ENCODE measurements around the gene DUOXA2. TPM values are rescaled to one million over a fixed set of nuclear protein-coding genes. Genes with fewer than 3 reads are reported as not detected.

DUOXA2 gene
- total RNA-seq, 1 experiment from 2014 or later, result not detected

DNA sequence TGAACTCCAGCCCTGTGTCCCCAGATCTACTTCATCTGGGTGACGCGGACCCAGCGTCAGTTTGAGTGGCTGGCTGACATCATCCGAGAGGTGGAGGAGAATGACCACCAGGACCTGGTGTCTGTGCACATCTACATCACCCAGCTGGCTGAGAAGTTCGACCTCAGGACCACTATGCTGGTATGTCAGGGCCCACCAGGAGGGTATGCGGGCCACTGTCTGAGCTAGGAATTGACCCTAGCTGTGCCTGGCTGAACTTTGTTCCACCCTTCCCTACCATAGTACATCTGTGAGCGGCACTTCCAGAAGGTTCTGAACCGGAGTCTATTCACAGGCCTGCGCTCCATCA, 49.4 kb downstream of the DUOXA2 start:
- Mint-ChIP-seq H3K9me3 (no peaks in the 10 kb centered on the region), H3K4me1 (peaks cover 29% of the 10 kb centered on the region), H3K27me3 (ENCODE audit: low read depth) (peaks cover 19% of the 10 kb centered on the region), H3K36me3 (no peaks in the 10 kb centered on the region), H3K4me3 (no peak overlapping the region), H3K27ac (no peak overlapping the region)
- ChIA-PET POLR2A (interaction anchor here (1.0 to 1.7 kb wide), 5 partner anchors 8 to 239 kb away, joined by 3 to 7 read pairs (median 5); a partner anchor contains a TSS), CTCF (interaction anchor here (0.8 to 5.9 kb wide), 55 partner anchors 8 to 411 kb away, joined by 3 to 156 read pairs (median 6); partner anchors contain the start of genes DUOX1, DUOXA1, GATM and SHF)
- TF ChIP-seq, protein P1, sequence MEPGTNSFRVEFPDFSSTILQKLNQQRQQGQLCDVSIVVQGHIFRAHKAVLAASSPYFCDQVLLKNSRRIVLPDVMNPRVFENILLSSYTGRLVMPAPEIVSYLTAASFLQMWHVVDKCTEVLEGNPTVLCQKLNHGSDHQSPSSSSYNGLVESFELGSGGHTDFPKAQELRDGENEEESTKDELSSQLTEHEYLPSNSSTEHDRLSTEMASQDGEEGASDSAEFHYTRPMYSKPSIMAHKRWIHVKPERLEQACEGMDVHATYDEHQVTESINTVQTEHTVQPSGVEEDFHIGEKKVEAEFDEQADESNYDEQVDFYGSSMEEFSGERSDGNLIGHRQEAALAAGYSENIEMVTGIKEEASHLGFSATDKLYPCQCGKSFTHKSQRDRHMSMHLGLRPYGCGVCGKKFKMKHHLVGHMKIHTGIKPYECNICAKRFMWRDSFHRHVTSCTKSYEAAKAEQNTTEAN (CRISPR knock-in tag; IDR thresholded peaks at IDR 0.05), result no peak
- TF ChIP-seq ZNF219 (CRISPR knock-in tag; IDR thresholded peaks at IDR 0.05; ENCODE audit: borderline replicate concordance) (no peak), NFYB (CRISPR knock-in tag; conservative IDR thresholded peaks at IDR 0.05; ENCODE audit: low read depth) (no peak)
- ATAC-seq, result no peak
- no peak for DNase-seq (ENCODE audit: low spot score)

DNA sequence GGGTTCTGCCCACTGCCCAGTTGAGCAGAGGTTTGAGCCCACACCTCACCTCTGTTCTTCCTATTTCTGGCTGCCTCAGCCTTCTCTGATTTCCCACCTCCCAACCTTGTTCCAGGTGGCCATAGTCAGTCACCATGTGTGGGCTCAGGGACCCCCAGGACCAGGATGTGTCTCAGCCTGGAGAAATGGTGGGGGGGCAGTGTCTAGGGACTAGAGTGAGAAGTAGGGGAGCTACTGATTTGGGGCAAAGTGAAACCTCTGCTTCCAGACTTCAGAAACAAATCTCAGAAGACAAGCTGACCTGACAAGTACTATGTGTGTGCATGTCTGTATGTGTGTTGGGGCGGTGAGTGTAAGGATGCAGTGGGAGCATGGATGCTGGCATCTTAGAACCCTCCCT, 50.8 kb downstream of the DUOXA2 start:
- H3K9me3 Mint-ChIP-seq, result no peaks in the 10 kb centered on the region
- no peaks in the 10 kb centered on the region for H3K36me3 Mint-ChIP-seq
- DNase-seq (ENCODE audit: low spot score) (no peak), ATAC-seq (no peak)
- H3K4me3 Mint-ChIP-seq, result peak overlapping the region; percentile 59; the same call in 1 of the 2 replicates
- ChIA-PET POLR2A (interaction anchor here (0.8 to 0.9 kb wide), 2 partner anchors 37 to 237 kb away, joined by 4 read pairs; a partner anchor contains a TSS), CTCF (interaction anchor here (0.7 to 5.9 kb wide), 8 partner anchors 11 to 293 kb away, joined by 3 to 156 read pairs (median 8); partner anchors contain the start of gene GATM)
- H3K4me1 Mint-ChIP-seq, result peaks cover 43% of the 10 kb centered on the region
- H3K27me3 Mint-ChIP-seq (ENCODE audit: low read depth), result peaks cover 14% of the 10 kb centered on the region
- TF ChIP-seq ZNF423 (CRISPR knock-in tag; IDR thresholded peaks at IDR 0.05) (no peak), NFATC4 (CRISPR knock-in tag; IDR thresholded peaks at IDR 0.05) (no peak)
- TF ChIP-seq, protein P2, sequence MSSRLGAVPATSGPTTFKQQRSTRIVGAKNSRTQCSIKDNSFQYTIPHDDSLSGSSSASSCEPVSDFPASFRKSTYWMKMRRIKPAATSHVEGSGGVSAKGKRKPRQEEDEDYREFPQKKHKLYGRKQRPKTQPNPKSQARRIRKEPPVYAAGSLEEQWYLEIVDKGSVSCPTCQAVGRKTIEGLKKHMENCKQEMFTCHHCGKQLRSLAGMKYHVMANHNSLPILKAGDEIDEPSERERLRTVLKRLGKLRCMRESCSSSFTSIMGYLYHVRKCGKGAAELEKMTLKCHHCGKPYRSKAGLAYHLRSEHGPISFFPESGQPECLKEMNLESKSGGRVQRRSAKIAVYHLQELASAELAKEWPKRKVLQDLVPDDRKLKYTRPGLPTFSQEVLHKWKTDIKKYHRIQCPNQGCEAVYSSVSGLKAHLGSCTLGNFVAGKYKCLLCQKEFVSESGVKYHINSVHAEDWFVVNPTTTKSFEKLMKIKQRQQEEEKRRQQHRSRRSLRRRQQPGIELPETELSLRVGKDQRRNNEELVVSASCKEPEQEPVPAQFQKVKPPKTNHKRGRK (CRISPR knock-in tag; IDR thresholded peaks at IDR 0.05; ENCODE audit: borderline replicate concordance), result no peak
- TF ChIP-seq, protein P3, sequence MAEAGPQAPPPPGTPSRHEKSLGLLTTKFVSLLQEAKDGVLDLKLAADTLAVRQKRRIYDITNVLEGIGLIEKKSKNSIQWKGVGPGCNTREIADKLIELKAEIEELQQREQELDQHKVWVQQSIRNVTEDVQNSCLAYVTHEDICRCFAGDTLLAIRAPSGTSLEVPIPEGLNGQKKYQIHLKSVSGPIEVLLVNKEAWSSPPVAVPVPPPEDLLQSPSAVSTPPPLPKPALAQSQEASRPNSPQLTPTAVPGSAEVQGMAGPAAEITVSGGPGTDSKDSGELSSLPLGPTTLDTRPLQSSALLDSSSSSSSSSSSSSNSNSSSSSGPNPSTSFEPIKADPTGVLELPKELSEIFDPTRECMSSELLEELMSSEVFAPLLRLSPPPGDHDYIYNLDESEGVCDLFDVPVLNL (CRISPR knock-in tag; IDR thresholded peaks at IDR 0.05; ENCODE audit: borderline replicate concordance, low read depth), result no peak
- TF ChIP-seq, protein P4, sequence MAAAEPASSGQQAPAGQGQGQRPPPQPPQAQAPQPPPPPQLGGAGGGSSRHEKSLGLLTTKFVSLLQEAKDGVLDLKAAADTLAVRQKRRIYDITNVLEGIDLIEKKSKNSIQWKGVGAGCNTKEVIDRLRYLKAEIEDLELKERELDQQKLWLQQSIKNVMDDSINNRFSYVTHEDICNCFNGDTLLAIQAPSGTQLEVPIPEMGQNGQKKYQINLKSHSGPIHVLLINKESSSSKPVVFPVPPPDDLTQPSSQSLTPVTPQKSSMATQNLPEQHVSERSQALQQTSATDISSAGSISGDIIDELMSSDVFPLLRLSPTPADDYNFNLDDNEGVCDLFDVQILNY (CRISPR knock-in tag; IDR thresholded peaks at IDR 0.05), result no peak
- H3K27ac Mint-ChIP-seq, result no peak overlapping the region

DNA sequence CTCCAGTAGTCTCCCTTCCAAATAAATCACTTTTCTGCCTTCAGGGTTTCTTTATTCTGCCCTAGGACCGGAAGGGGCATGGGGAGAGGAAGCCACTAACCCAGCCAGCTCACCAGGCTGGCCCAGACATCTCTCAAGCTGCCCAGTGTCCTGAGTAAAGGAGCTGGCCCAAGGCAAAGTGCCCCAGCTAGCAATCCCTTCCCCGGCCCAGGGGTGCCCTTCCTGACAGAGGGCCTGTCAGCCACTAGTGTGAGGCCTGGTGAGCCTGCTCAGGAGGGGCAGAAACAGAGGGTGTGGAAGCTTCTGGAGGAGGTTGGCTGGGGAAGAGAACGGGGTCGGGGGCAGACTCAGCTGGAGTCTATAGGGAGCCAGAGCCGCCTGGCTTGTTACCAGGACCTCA, 51.4 kb downstream of the DUOXA2 start:
- Mint-ChIP-seq H3K27ac (no peak overlapping the region), H3K4me3 (peak overlapping the region; percentile 59), H3K4me1 (peaks cover 48% of the 10 kb centered on the region), H3K36me3 (no peaks in the 10 kb centered on the region), H3K27me3 (ENCODE audit: low read depth) (peaks cover 8% of the 10 kb centered on the region), H3K9me3 (no peaks in the 10 kb centered on the region)
- ChIA-PET CTCF (interaction anchor here (1.1 to 5.9 kb wide), 5 partner anchors 15 to 235 kb away, joined by 3 to 156 read pairs (median 34); a partner anchor contains a TSS), POLR2A (interaction anchor here (0.8 to 0.9 kb wide), 2 partner anchors 37 to 237 kb away, joined by 4 read pairs; a partner anchor contains a TSS)
- no peak for ATAC-seq
- no peak for DNase-seq (ENCODE audit: low spot score)
- no peak for TF ChIP-seq PRRX2 (CRISPR knock-in tag; IDR thresholded peaks at IDR 0.05)
- no peak for TF ChIP-seq TCF7 (CRISPR knock-in tag; IDR thresholded peaks at IDR 0.05; ENCODE audit: low read depth)
- no peak for TF ChIP-seq MXD4 (CRISPR knock-in tag; IDR thresholded peaks at IDR 0.05; ENCODE audit: borderline replicate concordance)

DNA sequence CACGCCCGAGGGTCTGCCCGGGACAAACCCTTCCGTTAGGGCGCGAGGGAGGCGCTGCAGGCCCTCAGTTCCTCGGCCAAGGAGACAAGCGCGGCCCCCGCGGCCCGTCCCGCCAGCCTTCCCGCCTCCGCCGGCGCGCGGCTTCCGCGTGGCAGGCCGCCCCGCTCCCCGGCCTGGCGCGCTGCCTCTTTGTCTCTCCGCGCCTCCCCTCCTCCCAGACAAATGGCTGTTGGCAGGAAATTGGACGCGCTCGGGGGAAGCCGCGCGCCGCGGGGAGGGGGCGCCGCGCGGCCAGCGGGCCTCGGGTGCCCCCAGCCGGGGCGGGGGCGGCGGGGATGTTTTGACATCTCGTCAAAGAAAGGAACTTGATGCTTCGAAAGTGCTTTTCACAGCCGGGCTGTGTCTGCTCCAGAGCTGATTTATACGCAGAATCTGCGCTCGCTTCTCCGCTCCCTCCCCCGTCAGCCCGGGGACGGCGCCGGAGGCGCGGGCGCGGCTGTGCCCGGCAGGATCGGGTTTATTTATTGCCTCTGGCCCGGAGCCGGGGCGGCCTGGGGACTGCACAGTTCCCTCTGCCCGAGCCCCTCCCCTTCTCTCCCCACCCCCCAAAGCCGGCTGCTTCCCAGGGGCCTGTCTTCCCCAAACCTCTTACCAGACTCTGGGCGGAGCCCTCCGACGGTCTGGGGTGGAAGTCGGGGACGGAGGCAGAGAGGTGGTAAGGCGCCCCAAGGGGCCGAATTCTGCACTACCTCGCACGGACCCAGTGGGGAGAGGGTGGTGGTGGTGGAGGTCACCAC, 52.9 kb downstream of the DUOXA2 start:
- CTCF ChIA-PET, result interaction anchor here (0.7 to 2.6 kb wide), 20 partner anchors 9 to 235 kb away, joined by 3 to 21 read pairs (median 5); partner anchors contain the start of genes DUOX2 and SHF
- DNase-seq (ENCODE audit: low spot score) (peak; percentile 90), ATAC-seq (peak; percentile 81)
- POLR2A ChIA-PET, result interaction anchor here (1.3 to 3.6 kb wide), 5 partner anchors 17 to 235 kb away, joined by 4 to 23 read pairs (median 5); partner anchors contain the start of gene SHF
- Mint-ChIP-seq H3K27ac (no peak overlapping the region), H3K4me1 (peaks cover 54% of the 10 kb centered on the region), H3K9me3 (no peaks in the 10 kb centered on the region), H3K27me3 (ENCODE audit: low read depth) (peaks cover 1% of the 10 kb centered on the region), H3K4me3 (peak overlapping the region; percentile 57), H3K36me3 (no peaks in the 10 kb centered on the region)
- TF ChIP-seq ETV6 (CRISPR knock-in tag; IDR thresholded peaks at IDR 0.05), result peak; percentile 21; the same call in 1 of the 2 replicates
- TF ChIP-seq EMX1 (CRISPR knock-in tag; IDR thresholded peaks at IDR 0.05), result 0 out of 2 replicates have a peak, but pooled peaks have one; percentile 70
- TF ChIP-seq ZNF416 (CRISPR knock-in tag; IDR thresholded peaks at IDR 0.05), result peak; percentile 85
- no peak for TF ChIP-seq RELA (CRISPR knock-in tag; IDR thresholded peaks at IDR 0.05; ENCODE audit: borderline replicate concordance)
- no peak for TF ChIP-seq NR1H2 (CRISPR knock-in tag; IDR thresholded peaks at IDR 0.05)
- TF ChIP-seq, protein P5, sequence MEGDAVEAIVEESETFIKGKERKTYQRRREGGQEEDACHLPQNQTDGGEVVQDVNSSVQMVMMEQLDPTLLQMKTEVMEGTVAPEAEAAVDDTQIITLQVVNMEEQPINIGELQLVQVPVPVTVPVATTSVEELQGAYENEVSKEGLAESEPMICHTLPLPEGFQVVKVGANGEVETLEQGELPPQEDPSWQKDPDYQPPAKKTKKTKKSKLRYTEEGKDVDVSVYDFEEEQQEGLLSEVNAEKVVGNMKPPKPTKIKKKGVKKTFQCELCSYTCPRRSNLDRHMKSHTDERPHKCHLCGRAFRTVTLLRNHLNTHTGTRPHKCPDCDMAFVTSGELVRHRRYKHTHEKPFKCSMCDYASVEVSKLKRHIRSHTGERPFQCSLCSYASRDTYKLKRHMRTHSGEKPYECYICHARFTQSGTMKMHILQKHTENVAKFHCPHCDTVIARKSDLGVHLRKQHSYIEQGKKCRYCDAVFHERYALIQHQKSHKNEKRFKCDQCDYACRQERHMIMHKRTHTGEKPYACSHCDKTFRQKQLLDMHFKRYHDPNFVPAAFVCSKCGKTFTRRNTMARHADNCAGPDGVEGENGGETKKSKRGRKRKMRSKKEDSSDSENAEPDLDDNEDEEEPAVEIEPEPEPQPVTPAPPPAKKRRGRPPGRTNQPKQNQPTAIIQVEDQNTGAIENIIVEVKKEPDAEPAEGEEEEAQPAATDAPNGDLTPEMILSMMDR (IDR thresholded peaks at IDR 0.05), result peak; percentile 53
- TF ChIP-seq, protein P6, sequence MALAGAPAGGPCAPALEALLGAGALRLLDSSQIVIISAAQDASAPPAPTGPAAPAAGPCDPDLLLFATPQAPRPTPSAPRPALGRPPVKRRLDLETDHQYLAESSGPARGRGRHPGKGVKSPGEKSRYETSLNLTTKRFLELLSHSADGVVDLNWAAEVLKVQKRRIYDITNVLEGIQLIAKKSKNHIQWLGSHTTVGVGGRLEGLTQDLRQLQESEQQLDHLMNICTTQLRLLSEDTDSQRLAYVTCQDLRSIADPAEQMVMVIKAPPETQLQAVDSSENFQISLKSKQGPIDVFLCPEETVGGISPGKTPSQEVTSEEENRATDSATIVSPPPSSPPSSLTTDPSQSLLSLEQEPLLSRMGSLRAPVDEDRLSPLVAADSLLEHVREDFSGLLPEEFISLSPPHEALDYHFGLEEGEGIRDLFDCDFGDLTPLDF (CRISPR knock-in tag; IDR thresholded peaks at IDR 0.05), result no peak
